ENCODE measurements around the gene ACKR2. TPM values are rescaled to one million over a fixed set of nuclear protein-coding genes. Genes with fewer than 3 reads are reported as not detected.

The ACKR2 gene
- total and polyA plus RNA-seq, 2 experiments from 2014 or later = 0.11 to 0.23 TPM

DNA sequence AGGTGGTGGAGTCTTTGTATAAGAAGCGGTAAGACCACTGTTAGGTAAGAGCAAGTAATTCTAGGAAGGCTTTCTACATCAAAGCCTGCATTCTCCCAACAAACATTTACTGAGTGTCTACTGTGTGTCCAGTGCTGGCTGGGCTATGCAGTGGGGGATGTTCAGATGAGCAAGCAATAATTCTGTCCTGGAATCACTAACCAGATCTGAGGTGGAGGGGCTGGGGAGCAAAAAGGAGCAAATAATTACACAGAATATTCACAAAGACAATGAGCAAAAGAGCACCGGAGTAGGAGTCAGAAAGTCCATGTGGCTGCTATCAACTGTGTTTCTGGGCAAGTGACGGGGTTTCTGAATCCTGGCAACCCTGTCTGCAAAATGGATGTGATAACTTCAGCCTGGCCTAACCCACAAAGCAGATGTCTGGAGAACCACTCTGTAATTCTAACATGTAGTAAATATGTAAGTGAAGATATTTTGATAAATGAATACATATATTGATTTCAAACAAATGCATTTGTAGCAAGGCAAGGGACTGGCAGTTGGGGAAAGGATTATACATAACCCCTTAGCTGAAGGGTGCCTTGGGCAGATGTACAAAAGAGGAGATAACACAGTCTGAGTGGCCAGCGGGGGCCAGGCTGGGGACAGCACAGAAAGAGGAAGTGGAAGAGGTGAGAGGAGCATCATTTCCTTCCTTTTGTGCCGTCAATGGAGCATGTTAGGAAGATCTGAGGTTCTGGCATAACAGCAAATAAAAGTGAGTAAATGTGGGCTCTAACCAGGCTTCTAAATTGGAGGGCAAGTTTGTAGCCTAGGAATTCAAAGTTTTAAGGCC lies 37.7 kb downstream of the ACKR2 start:
- Histone ChIP-seq H3K27me3 (replicated peaks; ENCODE audit: insufficient read depth) (no peaks in the 10 kb centered on the region; the same call in 1 of the 2 replicates), H3K9me3 (ENCODE audit: low read depth) (no peaks in the 10 kb centered on the region), H3K36me3 (ENCODE audit: low read depth) (no peaks in the 10 kb centered on the region), H2AFZ (no peak overlapping the region), H3K9me2 (ENCODE audit: insufficient read depth) (no peaks in the 10 kb centered on the region), H3K4me1 (ENCODE audit: insufficient read depth) (no peaks in the 10 kb centered on the region), H3K4me2 (ENCODE audit: unreplicated experiment) (no peak overlapping the region), H4K20me1 (ENCODE audit: insufficient read depth) (no peaks in the 10 kb centered on the region), H3K79me2 (ENCODE audit: insufficient read depth) (no peaks in the 10 kb centered on the region), H3K4me3 (no peak overlapping the region), H3K9ac (no peak overlapping the region), H3F3A (ENCODE audit: insufficient read depth) (no peaks in the 10 kb centered on the region), H3K27ac (no peak overlapping the region)
- no peak for TF ChIP-seq EZH2 (IDR thresholded peaks at IDR 0.05; ENCODE audit: insufficient read depth, poor library complexity, severe bottlenecking)
- TF ChIP-seq EZH2phosphoT487 (IDR thresholded peaks at IDR 0.05; ENCODE audit: insufficient read depth, low read depth) = no peak
- DNase-seq = no peak
- WGBS, 2 experiments (ENCODE audit: low coverage in 1 of 2, low lambda C conversion rate in 2 of 2, missing lambda C conversion rate in 2 of 2) = 34 to 35% methylated on average over 5 of the region's 5 CpGs
- in situ Hi-C loops (cut with MboI) = no loop called here

DNA sequence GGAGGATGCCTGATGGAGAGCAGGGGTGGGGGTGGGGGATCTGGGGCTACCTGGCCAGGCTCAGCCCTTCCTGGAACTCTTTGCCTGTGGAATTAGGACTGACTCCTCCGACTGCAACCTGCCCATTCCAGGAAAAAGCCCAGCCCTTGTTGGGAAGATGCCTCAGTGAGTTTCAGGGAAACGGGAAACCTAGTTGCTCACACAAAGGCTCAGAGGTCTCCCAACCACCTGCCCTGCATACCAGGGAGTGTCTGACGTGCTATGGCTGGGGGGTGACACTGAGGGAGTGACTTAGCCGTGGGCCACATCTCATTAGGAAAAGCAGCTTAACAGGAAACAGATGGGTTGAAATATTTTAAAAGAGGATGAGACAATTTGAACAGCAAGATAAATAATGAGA lies 38.5 kb downstream of the ACKR2 start:
- TF ChIP-seq EZH2 (IDR thresholded peaks at IDR 0.05; ENCODE audit: insufficient read depth, poor library complexity, severe bottlenecking) (no peak), EZH2phosphoT487 (IDR thresholded peaks at IDR 0.05; ENCODE audit: insufficient read depth, low read depth) (no peak)
- 4% methylated on average over 3 to 4 of the region's 4 CpGs for WGBS, 2 experiments (ENCODE audit: low coverage in 1 of 2, low lambda C conversion rate in 2 of 2, missing lambda C conversion rate in 2 of 2)

DNA sequence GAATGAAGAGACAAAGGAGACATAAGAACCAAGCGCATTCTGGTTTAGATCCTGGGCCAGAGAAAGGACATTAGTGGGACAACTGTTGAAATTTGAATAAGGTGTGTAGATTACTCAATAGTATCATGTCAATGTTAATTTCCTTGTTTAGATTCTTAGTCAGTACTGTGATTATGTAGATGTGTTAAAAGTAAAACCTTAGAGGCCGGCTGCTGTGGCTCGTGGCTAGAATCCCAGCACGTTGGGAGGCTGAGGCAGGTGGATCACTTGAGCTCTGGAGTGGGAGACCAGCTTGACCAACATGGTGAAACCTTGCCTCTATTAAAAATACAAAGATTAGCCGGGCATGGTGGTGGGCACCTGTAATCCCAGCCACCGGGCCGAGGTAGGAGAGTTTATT lies 39.8 kb downstream of the ACKR2 start:
- Histone ChIP-seq H3K27me3 (replicated peaks; ENCODE audit: insufficient read depth) (peaks cover 8% of the 10 kb centered on the region), H3K36me3 (ENCODE audit: low read depth) (no peaks in the 10 kb centered on the region), H3K79me2 (ENCODE audit: insufficient read depth) (no peaks in the 10 kb centered on the region), H3K9me3 (ENCODE audit: low read depth) (no peaks in the 10 kb centered on the region), H3K9me2 (ENCODE audit: insufficient read depth) (no peaks in the 10 kb centered on the region), H3K4me2 (ENCODE audit: unreplicated experiment) (no peak overlapping the region), H3K9ac (no peak overlapping the region), H3K4me3 (no peak overlapping the region), H3K4me1 (ENCODE audit: insufficient read depth) (no peaks in the 10 kb centered on the region), H4K20me1 (ENCODE audit: insufficient read depth) (no peaks in the 10 kb centered on the region), H3F3A (ENCODE audit: insufficient read depth) (no peaks in the 10 kb centered on the region), H3K27ac (no peak overlapping the region), H2AFZ (no peak overlapping the region)
- TF ChIP-seq EZH2phosphoT487 (IDR thresholded peaks at IDR 0.05; ENCODE audit: insufficient read depth, low read depth) (no peak), EZH2 (IDR thresholded peaks at IDR 0.05; ENCODE audit: insufficient read depth, poor library complexity, severe bottlenecking) (no peak)
- in situ Hi-C loops (cut with MboI) = no loop called here
- WGBS, 2 experiments (ENCODE audit: low coverage in 1 of 2, low lambda C conversion rate in 2 of 2, missing lambda C conversion rate in 2 of 2) = 88 to 89% methylated on average over 7 of the region's 7 CpGs
- DNase-seq = no peak

More for the DNA sequence above, 38.5 kb downstream of the ACKR2 start:
- Histone ChIP-seq H3K4me1 (ENCODE audit: insufficient read depth) (no peaks in the 10 kb centered on the region), H3K4me3 (no peak overlapping the region), H3K27ac (no peak overlapping the region), H3K9me3 (ENCODE audit: low read depth) (no peaks in the 10 kb centered on the region), H3K36me3 (ENCODE audit: low read depth) (no peaks in the 10 kb centered on the region), H3K79me2 (ENCODE audit: insufficient read depth) (no peaks in the 10 kb centered on the region), H4K20me1 (ENCODE audit: insufficient read depth) (no peaks in the 10 kb centered on the region), H2AFZ (no peak overlapping the region), H3K27me3 (replicated peaks; ENCODE audit: insufficient read depth) (no peaks in the 10 kb centered on the region; the same call in 1 of the 2 replicates), H3K4me2 (ENCODE audit: unreplicated experiment) (no peak overlapping the region), H3K9me2 (ENCODE audit: insufficient read depth) (no peaks in the 10 kb centered on the region), H3K9ac (no peak overlapping the region), H3F3A (ENCODE audit: insufficient read depth) (no peaks in the 10 kb centered on the region)
- DNase-seq = no peak
- in situ Hi-C loops (cut with MboI) = no loop called here

DNA sequence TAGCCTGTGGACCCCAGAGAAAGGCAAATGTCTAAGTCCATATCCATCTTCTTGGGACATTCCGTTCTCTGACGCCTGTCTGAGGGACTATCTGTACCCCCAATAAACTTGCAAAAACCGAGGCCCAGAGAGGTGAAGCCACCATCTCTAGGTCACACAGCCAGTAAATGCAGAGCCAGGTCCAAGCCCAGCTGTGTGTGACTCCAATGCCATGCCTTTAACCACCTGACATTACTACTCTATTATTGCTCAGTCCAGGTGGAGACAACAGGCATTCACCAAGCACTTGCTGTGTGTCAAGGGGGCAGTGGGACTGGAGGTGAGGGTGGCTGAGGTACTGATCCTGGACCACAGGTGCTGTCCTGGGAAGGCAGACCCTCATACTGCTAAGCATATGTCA lies 41.0 kb downstream of the ACKR2 start:
- TF ChIP-seq EZH2phosphoT487 (IDR thresholded peaks at IDR 0.05; ENCODE audit: insufficient read depth, low read depth) = no peak
- TF ChIP-seq EZH2 (IDR thresholded peaks at IDR 0.05; ENCODE audit: insufficient read depth, poor library complexity, severe bottlenecking) = no peak
- no peaks in the 10 kb centered on the region for H3K4me1 ChIP-seq (ENCODE audit: insufficient read depth)
- H3K27ac ChIP-seq = no peak overlapping the region
- H3K27me3 ChIP-seq (replicated peaks; ENCODE audit: insufficient read depth) = peaks cover 10% of the 10 kb centered on the region
- H3K4me3 ChIP-seq = no peak overlapping the region
- H3K36me3 ChIP-seq (ENCODE audit: low read depth) = no peaks in the 10 kb centered on the region
- no peaks in the 10 kb centered on the region for H3F3A ChIP-seq (ENCODE audit: insufficient read depth)
- no peak overlapping the region for H3K4me2 ChIP-seq (ENCODE audit: unreplicated experiment)
- H3K9ac ChIP-seq = no peak overlapping the region
- H3K79me2 ChIP-seq (ENCODE audit: insufficient read depth) = no peaks in the 10 kb centered on the region
- H2AFZ ChIP-seq = no peak overlapping the region
- H4K20me1 ChIP-seq (ENCODE audit: insufficient read depth) = no peaks in the 10 kb centered on the region
- H3K9me2 ChIP-seq (ENCODE audit: insufficient read depth) = no peaks in the 10 kb centered on the region
- no peak for DNase-seq
- in situ Hi-C loops (cut with MboI) = no loop called here
- WGBS, 2 experiments (ENCODE audit: low coverage in 1 of 2, low lambda C conversion rate in 2 of 2, missing lambda C conversion rate in 2 of 2) = 32 to 41% methylated on average over 3 of the region's 3 CpGs
- H3K9me3 ChIP-seq (ENCODE audit: low read depth) = no peaks in the 10 kb centered on the region
